HepG2 (cell line): Measurements from ENCODE around the gene ATP1A2. TPM values are rescaled to one million over a fixed set of nuclear protein-coding genes. Genes with fewer than 3 reads are reported as not detected.

ENCODE experiments used
- CEBPB ChIP-seq: IDR thresholded peaks from 2 replicates; pipeline ENCODE4 v1.6.1; 2011; ENCODE audit warnings: low read depth, low read length, improper control_type of control experiment, borderline replicate concordance
- CEBPG ChIP-seq: IDR thresholded peaks from 2 replicates; pipeline ENCODE4 v1.6.1; 2016
- GTF3A ChIP-seq: sonication (generic); formaldehyde crosslinking; conservative IDR thresholded peaks from 2 replicates; pipeline ENCODE4 v1.4.0; 2020; ENCODE audit warnings: mild to moderate bottlenecking, missing genetic modification reagents
- ISL2 ChIP-seq: sonication (generic); formaldehyde crosslinking; IDR thresholded peaks from 2 replicates; pipeline ENCODE4 v1.5.0; 2020; ENCODE audit warnings: missing genetic modification reagents
- MYNN ChIP-seq: sonication (generic); formaldehyde crosslinking; IDR thresholded peaks from 2 replicates; pipeline ENCODE4 v1.4.0; 2020; ENCODE audit warnings: mild to moderate bottlenecking, low read depth, missing genetic modification reagents
- NPAS2 ChIP-seq: sonication (generic); formaldehyde crosslinking; IDR thresholded peaks from 2 replicates; pipeline ENCODE4 v1.8.0; 2022; ENCODE audit warnings: mild to moderate bottlenecking, missing genetic modification reagents, borderline replicate concordance
- ZNF235 ChIP-seq: sonication (generic); formaldehyde crosslinking; IDR thresholded peaks from 2 replicates; pipeline ENCODE4 v1.8.1; 2023; ENCODE audit warnings: mild to moderate bottlenecking, missing genetic modification reagents, borderline replicate concordance
- ZNF660 ChIP-seq: sonication (generic); formaldehyde crosslinking; IDR thresholded peaks from 2 replicates; pipeline ENCODE4 v1.5.1; 2020; ENCODE audit warnings: mild to moderate bottlenecking, low read depth, missing genetic modification reagents, borderline replicate concordance
- polyA plus RNA-seq, 8 experiments: library from polyadenylated mRNA; depleted of rRNA in 3 of 8; stranded (reverse) in 7 of 8; unstranded in 1 of 8; fragments of >200 nt; fragmentation: Illumina TruSeq in 4 of 8; extraction: Trizol in 4 of 8; gene quantifications; 2 replicates each; pipeline versions ENCODE4 v1.2.1 to v1.2.3, GENCODE V29; 2011 to 2016; ENCODE audit warnings: low read depth in 4 of 8, missing spikeins in 1 of 8, mixed read lengths in 1 of 8; ENCODE audit not compliant: insufficient read depth in 1 of 8
- total RNA-seq, 5 experiments: library from RNA; depleted of rRNA; stranded (reverse); fragments of >200 nt; fragmentation: Illumina TruSeq; extraction: Trizol; gene quantifications; 2 replicates each; pipeline ENCODE4 v1.2.3, GENCODE V29; 2016; ENCODE audit warnings: low read depth in 1 of 5
- TF ChIP-seq, protein P1 (sequence below): sonication (generic); formaldehyde crosslinking; IDR thresholded peaks from 2 replicates; pipeline ENCODE4 v1.4.0; 2020; ENCODE audit warnings: mild to moderate bottlenecking, missing genetic modification reagents, borderline replicate concordance
- TF ChIP-seq, protein P2 (sequence below): sonication (generic); formaldehyde crosslinking; IDR thresholded peaks from 2 replicates; pipeline ENCODE4 v1.5.1; 2020; ENCODE audit warnings: mild to moderate bottlenecking, moderate library complexity, missing genetic modification reagents
- TF ChIP-seq, protein P3 (sequence below): sonication (generic); formaldehyde crosslinking; IDR thresholded peaks from 2 replicates; pipeline ENCODE4 v1.4.0; 2020; ENCODE audit warnings: missing genetic modification reagents
- TF ChIP-seq, protein P4 (sequence below): sonication (generic); formaldehyde crosslinking; conservative IDR thresholded peaks from 2 replicates; pipeline ENCODE4 v1.4.0; 2020; ENCODE audit warnings: mild to moderate bottlenecking, missing genetic modification reagents, moderate library complexity

The ATP1A2 gene
- total and polyA plus RNA-seq, 2 of the 13 experiments (the other 11 are each of a cell fraction or from before 2014, with no cell fraction given), result 0.16 TPM; not detected in 1

DNA sequence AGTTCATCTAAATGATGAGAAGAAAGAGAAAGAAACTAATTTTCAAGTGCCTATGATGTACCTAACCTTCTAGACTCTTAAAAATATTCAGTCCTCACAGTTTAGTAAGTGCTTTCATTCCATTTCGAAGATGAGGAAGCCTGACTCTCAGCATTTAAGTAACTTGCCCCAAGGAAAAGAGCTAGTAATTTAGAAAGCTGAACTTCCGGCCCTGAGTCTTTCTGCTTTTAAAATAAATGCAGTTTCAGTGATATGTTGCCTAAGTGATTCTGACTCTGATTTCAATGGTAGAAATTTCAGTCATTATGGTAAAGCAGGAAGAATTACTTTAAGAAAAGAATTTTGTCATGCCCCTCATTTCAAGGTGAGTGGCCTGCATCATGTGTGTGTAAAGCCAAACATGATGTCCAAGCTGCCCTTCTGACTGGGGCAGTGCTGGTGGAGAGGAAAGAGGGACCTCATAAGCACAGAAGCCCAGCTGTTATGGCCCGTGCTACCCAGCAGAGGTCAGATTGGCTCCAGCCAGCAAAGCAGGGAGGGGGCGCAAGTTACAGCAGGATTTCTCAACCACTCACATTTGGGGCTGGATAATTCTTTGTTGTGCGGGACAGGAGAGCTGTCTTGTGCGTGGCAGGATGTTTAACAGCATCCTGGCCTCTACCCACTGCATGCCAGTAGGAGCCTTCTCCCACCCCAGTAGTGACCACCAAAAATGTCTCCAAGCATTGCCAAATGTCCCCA is 46.6 kb downstream of the ATP1A2 start (continued):
- TF ChIP-seq, protein P1, sequence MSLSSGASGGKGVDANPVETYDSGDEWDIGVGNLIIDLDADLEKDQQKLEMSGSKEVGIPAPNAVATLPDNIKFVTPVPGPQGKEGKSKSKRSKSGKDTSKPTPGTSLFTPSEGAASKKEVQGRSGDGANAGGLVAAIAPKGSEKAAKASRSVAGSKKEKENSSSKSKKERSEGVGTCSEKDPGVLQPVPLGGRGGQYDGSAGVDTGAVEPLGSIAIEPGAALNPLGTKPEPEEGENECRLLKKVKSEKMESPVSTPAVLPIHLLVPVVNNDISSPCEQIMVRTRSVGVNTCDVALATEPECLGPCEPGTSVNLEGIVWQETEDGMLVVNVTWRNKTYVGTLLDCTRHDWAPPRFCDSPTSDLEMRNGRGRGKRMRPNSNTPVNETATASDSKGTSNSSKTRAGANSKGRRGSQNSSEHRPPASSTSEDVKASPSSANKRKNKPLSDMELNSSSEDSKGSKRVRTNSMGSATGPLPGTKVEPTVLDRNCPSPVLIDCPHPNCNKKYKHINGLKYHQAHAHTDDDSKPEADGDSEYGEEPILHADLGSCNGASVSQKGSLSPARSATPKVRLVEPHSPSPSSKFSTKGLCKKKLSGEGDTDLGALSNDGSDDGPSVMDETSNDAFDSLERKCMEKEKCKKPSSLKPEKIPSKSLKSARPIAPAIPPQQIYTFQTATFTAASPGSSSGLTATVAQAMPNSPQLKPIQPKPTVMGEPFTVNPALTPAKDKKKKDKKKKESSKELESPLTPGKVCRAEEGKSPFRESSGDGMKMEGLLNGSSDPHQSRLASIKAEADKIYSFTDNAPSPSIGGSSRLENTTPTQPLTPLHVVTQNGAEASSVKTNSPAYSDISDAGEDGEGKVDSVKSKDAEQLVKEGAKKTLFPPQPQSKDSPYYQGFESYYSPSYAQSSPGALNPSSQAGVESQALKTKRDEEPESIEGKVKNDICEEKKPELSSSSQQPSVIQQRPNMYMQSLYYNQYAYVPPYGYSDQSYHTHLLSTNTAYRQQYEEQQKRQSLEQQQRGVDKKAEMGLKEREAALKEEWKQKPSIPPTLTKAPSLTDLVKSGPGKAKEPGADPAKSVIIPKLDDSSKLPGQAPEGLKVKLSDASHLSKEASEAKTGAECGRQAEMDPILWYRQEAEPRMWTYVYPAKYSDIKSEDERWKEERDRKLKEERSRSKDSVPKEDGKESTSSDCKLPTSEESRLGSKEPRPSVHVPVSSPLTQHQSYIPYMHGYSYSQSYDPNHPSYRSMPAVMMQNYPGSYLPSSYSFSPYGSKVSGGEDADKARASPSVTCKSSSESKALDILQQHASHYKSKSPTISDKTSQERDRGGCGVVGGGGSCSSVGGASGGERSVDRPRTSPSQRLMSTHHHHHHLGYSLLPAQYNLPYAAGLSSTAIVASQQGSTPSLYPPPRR (CRISPR knock-in tag), result no peak
- TF ChIP-seq ISL2 (CRISPR knock-in tag) (no peak), CEBPG (peak; percentile 33; the same call in 1 of the 2 replicates), ZNF235 (no peak), MYNN (CRISPR knock-in tag) (no peak), CEBPB (no peak), NPAS2 (CRISPR knock-in tag) (no peak), GTF3A (no peak), ZNF660 (CRISPR knock-in tag) (no peak)
- TF ChIP-seq, protein P2, sequence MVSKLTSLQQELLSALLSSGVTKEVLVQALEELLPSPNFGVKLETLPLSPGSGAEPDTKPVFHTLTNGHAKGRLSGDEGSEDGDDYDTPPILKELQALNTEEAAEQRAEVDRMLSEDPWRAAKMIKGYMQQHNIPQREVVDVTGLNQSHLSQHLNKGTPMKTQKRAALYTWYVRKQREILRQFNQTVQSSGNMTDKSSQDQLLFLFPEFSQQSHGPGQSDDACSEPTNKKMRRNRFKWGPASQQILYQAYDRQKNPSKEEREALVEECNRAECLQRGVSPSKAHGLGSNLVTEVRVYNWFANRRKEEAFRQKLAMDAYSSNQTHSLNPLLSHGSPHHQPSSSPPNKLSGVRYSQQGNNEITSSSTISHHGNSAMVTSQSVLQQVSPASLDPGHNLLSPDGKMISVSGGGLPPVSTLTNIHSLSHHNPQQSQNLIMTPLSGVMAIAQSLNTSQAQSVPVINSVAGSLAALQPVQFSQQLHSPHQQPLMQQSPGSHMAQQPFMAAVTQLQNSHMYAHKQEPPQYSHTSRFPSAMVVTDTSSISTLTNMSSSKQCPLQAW (CRISPR knock-in tag), result no peak
- TF ChIP-seq, protein P3, sequence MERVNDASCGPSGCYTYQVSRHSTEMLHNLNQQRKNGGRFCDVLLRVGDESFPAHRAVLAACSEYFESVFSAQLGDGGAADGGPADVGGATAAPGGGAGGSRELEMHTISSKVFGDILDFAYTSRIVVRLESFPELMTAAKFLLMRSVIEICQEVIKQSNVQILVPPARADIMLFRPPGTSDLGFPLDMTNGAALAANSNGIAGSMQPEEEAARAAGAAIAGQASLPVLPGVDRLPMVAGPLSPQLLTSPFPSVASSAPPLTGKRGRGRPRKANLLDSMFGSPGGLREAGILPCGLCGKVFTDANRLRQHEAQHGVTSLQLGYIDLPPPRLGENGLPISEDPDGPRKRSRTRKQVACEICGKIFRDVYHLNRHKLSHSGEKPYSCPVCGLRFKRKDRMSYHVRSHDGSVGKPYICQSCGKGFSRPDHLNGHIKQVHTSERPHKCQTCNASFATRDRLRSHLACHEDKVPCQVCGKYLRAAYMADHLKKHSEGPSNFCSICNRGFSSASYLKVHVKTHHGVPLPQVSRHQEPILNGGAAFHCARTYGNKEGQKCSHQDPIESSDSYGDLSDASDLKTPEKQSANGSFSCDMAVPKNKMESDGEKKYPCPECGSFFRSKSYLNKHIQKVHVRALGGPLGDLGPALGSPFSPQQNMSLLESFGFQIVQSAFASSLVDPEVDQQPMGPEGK (CRISPR knock-in tag), result peak; percentile 80
- TF ChIP-seq, protein P4, sequence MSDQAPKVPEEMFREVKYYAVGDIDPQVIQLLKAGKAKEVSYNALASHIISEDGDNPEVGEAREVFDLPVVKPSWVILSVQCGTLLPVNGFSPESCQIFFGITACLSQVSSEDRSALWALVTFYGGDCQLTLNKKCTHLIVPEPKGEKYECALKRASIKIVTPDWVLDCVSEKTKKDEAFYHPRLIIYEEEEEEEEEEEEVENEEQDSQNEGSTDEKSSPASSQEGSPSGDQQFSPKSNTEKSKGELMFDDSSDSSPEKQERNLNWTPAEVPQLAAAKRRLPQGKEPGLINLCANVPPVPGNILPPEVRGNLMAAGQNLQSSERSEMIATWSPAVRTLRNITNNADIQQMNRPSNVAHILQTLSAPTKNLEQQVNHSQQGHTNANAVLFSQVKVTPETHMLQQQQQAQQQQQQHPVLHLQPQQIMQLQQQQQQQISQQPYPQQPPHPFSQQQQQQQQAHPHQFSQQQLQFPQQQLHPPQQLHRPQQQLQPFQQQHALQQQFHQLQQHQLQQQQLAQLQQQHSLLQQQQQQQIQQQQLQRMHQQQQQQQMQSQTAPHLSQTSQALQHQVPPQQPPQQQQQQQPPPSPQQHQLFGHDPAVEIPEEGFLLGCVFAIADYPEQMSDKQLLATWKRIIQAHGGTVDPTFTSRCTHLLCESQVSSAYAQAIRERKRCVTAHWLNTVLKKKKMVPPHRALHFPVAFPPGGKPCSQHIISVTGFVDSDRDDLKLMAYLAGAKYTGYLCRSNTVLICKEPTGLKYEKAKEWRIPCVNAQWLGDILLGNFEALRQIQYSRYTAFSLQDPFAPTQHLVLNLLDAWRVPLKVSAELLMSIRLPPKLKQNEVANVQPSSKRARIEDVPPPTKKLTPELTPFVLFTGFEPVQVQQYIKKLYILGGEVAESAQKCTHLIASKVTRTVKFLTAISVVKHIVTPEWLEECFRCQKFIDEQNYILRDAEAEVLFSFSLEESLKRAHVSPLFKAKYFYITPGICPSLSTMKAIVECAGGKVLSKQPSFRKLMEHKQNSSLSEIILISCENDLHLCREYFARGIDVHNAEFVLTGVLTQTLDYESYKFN (CRISPR knock-in tag), result no peak
